ENCODE measurements around the gene MIPEP.
A peak's percentile ranks its signal among the peaks of the same experiment; 100 is the strongest.

Gene MIPEP

DNA sequence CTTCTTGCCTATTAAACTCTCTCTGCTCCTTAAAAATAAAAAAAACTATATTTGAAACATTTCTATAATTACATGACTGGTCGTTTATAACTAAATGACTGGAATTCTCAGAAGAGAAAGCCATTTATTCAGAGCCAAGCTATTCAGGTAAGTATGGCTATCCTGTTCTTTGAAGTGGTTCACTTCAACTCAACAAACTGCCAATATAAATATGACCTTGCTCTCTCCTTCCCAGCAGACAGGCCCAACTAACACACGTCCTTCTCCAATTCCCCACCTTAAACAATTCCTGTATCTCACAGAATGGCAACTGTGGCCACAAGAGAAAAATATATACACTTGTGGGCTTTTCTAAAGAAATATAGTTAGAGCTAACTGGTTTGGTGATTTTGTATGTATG is 153.9 kb downstream of the MIPEP start:
- no peak overlapping the region for H3K4me3 ChIP-seq (ENCODE audit: low read depth, low read length)
- TF ChIP-seq, protein P1, sequence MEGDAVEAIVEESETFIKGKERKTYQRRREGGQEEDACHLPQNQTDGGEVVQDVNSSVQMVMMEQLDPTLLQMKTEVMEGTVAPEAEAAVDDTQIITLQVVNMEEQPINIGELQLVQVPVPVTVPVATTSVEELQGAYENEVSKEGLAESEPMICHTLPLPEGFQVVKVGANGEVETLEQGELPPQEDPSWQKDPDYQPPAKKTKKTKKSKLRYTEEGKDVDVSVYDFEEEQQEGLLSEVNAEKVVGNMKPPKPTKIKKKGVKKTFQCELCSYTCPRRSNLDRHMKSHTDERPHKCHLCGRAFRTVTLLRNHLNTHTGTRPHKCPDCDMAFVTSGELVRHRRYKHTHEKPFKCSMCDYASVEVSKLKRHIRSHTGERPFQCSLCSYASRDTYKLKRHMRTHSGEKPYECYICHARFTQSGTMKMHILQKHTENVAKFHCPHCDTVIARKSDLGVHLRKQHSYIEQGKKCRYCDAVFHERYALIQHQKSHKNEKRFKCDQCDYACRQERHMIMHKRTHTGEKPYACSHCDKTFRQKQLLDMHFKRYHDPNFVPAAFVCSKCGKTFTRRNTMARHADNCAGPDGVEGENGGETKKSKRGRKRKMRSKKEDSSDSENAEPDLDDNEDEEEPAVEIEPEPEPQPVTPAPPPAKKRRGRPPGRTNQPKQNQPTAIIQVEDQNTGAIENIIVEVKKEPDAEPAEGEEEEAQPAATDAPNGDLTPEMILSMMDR (IDR thresholded peaks at IDR 0.05; ENCODE audit: control insufficient read depth, extremely low read depth, insufficient read depth): no peak
- no peak for DNase-seq (ENCODE audit: low read depth)

DNA sequence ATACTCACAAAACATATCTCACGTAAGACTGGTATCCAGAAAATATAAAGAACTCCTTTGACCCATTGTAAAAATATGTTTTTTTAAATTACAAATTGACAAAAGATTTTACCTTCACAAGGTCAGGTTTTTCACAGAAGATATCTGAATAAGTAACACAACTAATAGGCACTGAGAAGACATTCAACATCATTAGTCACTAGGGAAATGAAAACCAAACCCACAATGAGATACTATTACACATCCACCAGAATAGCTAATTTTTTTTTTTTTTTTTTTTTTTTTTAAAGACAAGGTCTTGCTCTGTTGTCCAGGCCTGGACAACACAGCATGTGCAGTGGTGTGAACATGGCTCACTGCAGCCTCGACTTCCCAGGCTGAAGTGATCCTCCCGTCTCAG is 157.5 kb downstream of the MIPEP start:
- no peak for DNase-seq (ENCODE audit: low read depth)
- TF ChIP-seq, protein P1 (IDR thresholded peaks at IDR 0.05; ENCODE audit: control insufficient read depth, extremely low read depth, insufficient read depth): no peak
- H3K4me3 ChIP-seq (ENCODE audit: low read depth, low read length): no peak overlapping the region

DNA sequence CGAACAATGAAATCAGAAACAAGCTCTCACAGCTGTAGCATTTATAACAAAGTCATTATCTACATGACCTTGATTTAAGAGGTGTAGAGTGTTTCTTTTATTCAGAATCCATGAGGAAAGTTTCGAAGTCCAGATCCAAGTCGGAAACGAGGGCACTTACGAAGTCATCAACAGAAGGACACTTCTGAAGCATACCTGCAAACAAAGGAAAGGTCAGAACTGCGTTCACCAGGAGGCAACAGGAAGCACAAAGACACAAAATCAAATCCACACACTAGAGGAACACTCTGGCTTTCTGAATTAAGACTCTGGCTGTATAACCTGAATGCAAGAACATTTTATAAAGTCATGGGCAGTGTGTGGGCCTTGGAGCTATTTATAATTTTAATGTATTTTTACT is 158.9 kb downstream of the MIPEP start:
- no peak overlapping the region for H3K4me3 ChIP-seq (ENCODE audit: low read depth, low read length)
- TF ChIP-seq, protein P1 (IDR thresholded peaks at IDR 0.05; ENCODE audit: control insufficient read depth, extremely low read depth, insufficient read depth): no peak
- no peak for DNase-seq (ENCODE audit: low read depth)

DNA sequence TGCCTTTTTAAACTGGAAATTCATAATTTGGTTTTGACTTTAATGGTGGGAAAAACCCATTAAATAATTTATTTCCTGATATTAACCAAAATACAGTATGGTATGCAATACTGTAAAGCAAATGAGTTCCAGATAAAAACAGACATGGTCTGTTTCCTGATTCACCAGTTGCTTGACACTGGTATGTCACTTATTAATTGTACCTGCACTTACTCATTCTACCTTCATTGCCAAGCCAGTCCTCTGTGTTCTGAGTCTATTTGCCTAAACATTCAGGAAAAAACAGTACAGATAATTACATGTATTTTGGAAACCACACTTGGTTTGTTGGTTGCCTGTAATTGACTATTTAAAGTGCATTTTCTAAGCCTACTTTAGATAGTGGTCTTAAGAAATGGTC is 159.7 kb downstream of the MIPEP start:
- H3K4me3 ChIP-seq (ENCODE audit: low read depth, low read length): no peak overlapping the region
- TF ChIP-seq, protein P1 (IDR thresholded peaks at IDR 0.05; ENCODE audit: control insufficient read depth, extremely low read depth, insufficient read depth): no peak
- DNase-seq (ENCODE audit: low read depth): no peak

DNA sequence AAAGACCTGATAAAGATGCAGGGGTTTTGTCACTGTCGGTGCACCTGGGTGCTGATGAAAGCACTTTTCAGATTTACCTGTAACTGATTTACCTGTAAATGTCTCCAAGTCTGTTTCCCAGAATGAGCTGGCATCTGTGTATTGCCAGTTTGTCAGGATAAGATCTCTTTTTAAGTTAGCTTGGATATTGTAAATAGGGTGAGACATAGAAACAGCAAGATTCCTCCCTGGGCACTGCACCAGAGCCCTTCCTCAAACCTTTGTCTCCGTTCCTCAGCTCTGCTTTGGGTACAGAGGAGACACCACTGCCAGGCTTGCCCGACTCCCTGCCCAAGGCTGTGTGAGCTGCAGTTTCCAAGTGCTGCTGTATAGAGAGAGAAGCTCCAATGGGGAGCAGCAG is 160.4 kb downstream of the MIPEP start:
- TF ChIP-seq, protein P1 (IDR thresholded peaks at IDR 0.05; ENCODE audit: control insufficient read depth, extremely low read depth, insufficient read depth): no peak
- H3K4me3 ChIP-seq (ENCODE audit: low read depth, low read length): no peak overlapping the region
- DNase-seq (ENCODE audit: low read depth): peak; percentile 63

DNA sequence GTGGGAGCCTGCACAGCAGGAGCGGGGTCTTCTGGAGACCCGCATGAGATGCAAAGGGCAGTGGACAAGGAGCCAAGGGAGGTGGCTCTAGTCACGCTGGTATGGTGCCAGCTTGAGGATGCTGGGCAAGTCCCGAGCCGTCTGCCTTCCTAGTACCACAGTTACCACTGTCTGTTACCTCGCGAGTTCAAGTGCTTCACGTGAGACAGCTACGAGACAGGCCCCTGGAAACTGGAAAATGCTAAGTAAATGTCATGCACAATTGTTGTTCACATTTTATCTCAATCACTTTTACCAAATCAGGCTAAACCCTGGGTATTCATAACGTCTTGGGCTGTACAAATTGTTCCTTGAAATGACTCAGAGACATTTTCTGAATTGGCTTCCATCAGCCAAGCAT is 163.3 kb downstream of the MIPEP start:
- TF ChIP-seq, protein P1 (IDR thresholded peaks at IDR 0.05; ENCODE audit: control insufficient read depth, extremely low read depth, insufficient read depth): no peak

DNA sequence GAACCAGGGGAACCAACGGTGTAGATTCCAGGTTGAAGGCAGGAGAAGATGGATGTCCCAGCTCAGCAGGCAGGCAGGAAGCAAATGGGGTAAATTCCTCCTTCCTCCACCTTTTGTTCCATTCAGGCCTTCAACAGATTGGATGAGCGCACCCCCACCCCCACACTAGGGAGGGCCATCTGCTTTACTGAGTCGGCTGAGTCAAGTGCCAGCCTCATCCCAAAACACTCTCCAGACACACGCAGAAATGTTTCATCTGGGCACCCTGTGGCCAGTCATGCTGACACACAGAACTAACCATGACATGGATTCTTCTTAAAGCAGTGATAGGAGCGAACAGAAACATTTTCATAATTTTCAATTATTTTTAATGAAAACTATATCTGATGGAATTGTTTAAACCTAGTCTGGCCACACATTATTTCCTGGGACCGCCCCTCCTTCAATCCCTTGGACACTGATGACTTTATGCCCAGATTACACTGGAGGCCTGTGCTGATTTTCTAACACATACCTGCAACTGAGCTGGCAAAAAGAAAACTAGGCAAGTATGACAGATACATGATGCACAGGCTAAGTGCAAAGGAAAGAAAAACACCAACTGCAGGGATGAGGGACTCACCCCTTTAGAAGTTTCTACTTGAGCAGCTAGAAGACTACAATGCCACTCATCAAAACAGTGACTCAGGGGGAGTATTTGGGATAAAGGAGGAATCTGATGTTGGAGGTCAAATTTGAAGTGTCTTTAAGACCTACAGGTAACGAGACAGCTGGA is 164.8 kb downstream of the MIPEP start:
- TF ChIP-seq, protein P1 (IDR thresholded peaks at IDR 0.05; ENCODE audit: control insufficient read depth, extremely low read depth, insufficient read depth): no peak
- H3K4me3 ChIP-seq (ENCODE audit: low read depth, low read length): no peak overlapping the region
- no peak for DNase-seq (ENCODE audit: low read depth)

More for the DNA sequence above, 163.3 kb downstream of the MIPEP start:
- DNase-seq (ENCODE audit: low read depth): no peak
- no peak overlapping the region for H3K4me3 ChIP-seq (ENCODE audit: low read depth, low read length)

All from LNCaP clone FGC (cell line).